Activated CD4-positive, CD25-positive, alpha-beta regulatory T cell treated with anti-CD3 and anti-CD28 coated beads, Interleukin-2, amount 50 U/mL, for 16 hours (primary cell): ENCODE results near the gene XPO5.
"Not testable (repeated sequence)": the region's sequence is repeated elsewhere in the genome, so short reads cannot be mapped to it uniquely, and the experiment has no call there.

ENCODE experiments used
- DNase-seq: peaks from one replicate; pipeline ENCODE4 v3.0.0-alpha.2; 2020; ENCODE audit warnings: low read depth, low spot score

Gene XPO5

DNA sequence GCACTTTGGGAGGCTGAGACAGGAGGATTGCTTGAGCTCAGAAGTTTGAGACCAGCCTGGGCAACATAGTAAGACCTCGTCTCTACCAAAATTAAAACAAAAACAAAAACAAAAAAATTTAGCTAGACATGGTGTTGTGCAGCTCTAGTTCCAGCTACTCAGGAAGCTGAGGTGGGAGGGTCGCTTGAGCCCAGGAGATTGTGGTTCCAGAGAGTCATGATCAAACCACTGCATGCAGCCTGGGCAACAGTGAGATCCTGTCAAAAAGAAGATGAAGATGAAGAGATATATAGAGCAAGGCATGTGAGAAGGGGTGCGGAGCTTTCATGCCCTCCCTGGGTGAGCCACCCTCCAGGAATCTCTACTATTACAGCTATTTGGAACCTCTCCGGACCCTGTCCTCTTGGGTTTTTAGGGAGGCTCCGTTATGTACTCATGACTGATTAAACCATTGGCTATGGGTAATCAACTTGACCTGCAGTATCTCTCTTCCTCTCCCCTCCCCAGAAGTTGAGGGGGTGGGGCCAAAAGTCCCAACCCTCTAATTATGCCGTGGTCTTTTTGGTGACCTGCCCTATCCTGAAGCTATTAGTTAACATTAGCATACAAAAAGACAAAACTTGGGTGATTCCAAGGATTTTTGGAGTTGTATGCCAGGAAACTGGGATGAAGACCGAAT, 9.2 kb upstream of the XPO5 start:
- DNase-seq = no peak

DNA sequence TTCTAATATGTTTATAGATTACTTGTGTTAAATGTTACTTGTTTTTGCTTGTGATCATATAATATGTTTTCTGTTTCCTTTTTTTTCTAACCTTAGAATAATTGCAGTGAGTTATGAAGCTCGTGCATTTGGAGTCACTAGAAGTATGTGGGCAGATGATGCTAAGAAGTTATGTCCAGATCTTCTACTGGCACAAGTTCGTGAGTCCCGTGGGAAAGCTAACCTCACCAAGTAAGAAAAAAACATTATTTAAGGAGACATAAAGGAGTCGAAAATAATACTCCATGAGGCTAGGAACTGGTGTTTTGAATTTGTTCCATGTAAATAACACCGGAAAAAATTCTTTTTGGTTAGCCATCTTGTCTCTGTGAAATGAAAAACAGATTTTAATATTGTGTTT, 7.1 kb upstream of the XPO5 start:
- DNase-seq = no peak

DNA sequence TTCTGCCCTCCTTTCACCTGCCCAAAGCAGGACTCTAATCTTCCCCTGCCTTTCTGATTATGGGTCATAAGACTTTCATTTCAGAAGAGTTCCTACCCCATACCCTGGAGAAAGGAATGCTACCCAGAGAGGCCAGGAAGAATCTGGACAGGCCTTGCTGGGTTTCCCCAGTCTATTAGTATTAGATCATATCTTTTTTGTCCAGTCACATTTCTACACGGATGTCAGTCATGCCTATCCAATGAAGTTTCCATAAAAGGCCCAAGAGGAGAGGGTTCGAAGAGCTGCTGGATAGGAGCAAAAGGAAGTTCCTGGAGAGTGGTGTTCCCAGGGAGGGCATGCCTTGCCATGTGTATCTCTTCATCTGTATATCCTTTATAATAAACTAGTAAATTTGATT, 3.3 kb upstream of the XPO5 start:
- DNase-seq = no peak

DNA sequence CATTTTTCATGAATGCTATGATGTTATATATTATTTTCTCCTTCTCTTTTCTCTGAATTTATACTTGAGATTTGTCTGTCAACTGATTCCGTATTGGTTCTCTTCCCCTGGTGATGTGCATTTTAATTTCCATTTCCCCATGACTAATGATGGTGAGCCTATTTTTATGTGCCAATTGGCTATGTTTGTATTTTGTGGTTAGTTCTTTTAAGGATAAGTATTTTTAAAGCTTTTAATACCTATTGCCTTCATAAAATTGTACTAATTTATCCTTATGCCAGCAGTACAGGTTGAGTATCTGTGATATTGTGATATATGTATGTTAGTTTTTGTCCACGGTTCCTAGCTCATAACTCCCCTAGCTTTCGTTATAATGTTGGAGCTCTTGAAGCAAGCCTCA, 2.9 kb upstream of the XPO5 start:
- DNase-seq = no peak

DNA sequence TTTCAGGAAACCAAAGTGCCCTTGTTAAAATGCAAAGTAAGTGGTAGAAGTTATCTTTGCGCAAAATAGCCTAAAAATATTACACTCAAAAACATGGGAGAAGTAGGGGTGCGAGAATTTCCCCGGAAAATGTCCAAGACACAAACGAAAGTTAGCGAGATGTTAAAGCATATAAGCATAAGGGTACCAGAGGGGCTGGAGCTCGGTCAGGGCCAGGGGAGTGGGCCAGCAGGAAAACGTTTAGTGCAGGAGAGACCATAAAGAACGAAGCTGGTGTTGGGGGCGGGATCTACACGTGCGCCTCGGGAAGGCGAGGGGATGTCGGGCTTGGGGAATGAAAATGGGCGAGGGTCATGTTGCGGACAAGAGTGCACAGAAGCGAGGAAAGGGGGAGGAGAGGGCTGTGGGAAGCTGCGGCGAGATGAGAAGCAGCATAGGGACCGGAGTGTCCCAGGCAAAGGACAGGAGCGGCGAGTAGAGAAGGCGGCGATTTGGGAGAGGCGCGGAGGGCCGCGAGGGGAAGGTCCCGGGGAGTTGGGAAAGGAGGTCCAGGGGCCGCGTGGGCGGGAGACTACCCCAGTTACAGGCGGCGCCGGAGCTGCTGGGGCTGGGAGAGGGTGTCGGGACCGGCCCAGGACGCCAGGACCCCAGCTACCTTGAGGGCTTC, 600 bp downstream of the XPO5 start:
- DNase-seq = no peak

DNA sequence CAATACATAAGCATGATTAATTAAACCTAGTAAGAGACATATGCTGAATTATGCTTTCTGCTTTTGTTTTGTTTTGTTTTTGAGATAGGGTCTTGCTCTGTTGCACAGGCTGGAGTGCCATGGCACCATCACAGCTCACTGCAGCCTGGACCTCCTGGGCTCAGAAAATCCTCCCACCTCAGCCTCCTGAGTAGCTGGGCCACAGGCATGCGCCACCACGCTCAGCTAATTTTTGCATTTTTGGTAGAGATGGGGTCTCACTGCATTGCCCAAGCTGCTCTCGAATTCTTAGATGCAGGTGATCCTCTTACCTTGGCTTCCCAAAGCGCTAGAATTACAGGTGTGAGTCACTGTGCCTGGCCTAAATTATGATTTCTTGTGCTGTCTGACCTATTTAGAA, 3.8 kb downstream of the XPO5 start:
- no peak for DNase-seq

DNA sequence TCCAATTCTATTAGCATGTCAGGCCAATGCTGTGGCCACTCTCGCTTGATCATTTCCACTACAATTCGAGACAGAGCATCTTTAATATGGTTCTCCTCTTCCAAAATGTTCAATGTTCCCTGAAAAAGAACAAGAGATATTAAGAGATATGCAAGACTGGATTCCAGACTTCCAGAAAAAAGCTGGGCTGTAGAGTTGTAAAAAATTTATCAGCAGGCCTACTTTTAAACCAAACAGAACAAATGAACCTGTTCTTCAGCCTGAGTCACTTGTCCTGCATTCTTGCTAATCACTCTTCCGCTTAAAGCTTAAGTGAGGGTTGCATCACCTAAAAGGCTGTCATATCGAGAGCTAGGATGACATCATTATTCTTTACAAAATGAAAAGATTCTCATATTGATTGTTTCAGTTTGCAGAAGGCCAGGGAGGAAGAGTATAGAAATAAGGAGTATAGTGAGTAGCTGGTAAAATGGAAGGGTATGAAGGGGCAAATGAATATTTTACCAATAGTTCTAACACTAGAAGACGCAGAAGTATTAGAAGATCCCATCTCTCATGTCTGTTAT, 4.9 kb downstream of the XPO5 start:
- no peak for DNase-seq

DNA sequence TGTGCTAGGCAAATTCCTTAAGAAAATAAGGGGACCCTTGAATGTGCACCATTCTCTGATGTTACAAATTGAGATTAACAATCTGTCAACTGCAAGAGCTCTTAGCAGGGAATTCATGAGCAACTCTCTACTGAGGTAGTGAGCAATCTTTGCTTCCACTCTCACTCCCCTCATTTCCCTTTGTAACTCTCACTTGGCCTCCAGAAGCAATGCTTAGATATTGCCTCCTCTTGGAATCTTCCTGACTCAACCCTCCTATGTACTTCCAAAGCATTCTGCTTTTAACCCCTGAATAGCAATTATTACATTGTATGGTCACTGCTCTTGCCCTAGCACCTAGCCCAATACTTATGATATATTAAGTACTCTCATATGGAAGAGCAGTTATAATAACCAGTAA, 16.5 kb downstream of the XPO5 start:
- DNase-seq = no peak

DNA sequence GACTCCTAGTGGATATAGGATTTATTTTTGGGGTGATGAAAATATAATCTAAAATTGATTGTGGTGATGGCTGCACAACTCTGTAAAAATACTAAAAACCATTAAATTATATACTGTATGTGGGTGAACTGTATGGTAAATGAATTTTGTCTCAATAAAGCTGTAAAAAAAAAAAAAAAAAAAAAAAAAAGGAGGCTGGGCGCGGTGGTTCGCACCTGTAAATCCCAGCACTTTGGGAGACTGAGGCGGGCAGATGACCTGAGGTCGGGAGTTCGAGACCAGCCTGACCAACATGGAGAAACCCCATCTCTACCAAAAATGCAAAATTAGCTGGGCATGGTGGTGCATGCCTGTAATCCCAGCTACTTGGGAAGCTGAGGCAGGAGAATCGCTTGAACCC, 18.2 kb downstream of the XPO5 start:
- DNase-seq = not testable (repeated sequence)

DNA sequence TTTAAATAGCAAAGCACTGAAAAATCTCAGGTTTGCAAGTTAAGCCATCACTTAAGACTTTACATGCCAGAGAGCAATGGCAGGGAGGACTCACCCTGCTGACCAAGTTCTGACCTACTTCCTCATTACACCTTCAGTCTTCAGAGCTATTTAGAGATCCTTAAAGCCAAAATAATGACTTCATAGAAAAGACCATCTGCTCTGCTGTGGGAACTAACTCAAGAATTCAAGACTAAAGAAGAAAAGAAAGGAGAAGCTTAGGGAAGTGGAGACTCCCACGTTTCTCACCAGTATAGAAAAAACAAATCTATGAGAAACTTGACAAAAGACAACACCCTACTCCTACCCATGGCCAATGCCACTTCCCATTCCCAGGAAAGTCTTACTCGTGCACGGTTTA, 28.6 kb downstream of the XPO5 start:
- DNase-seq = no peak

DNA sequence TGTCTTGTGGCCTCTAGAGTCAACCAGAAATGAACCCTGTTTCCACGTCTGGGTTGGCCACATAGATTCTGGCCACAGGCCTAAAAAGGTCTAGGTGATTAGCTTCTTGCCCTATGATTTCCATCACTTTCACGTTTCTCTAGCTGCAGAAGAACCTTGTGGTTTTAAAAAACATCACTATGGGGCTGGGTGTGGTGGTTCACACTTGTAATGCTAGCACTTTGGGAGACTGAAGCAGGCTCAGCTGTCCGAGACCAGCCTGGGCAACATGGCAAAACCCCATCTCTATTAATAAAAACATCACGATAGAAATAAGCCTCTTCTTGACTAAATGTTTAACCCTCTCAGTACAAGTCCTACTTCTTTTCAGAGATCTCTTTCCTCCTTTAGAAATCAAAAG, 31.4 kb downstream of the XPO5 start:
- DNase-seq = no peak

DNA sequence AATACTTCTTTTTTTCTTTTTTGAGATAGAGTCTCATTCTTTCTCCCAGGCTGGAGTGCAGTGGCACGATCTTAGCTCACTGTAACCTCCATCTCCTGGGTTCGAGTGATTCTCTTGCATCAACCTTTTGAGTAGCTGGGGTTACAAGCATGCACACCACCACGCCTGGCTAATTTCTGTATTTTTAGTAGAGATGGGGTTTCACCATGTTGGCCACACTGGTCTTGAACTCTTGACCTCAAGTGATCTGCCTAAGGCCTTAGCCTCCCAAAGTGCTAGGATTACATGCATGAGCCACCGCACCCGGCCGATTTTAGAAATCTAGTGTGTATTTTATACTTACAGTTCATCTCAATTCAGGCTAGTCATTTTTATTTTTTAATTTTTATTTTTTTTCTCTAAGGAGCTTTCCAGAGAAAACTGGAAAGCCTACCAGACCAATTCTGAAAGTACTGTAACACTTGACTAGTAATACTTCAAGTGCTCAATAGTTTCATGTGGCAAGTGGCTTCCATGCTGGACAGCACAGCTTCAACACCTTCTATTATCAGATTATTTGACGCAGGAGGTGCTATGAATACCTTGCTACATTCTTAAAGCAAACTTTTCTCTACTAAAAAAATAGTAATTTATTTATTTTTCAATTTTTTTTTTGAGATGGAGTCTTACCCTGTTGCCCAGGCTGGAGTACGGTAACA, 33.9 kb downstream of the XPO5 start:
- DNase-seq = no peak

DNA sequence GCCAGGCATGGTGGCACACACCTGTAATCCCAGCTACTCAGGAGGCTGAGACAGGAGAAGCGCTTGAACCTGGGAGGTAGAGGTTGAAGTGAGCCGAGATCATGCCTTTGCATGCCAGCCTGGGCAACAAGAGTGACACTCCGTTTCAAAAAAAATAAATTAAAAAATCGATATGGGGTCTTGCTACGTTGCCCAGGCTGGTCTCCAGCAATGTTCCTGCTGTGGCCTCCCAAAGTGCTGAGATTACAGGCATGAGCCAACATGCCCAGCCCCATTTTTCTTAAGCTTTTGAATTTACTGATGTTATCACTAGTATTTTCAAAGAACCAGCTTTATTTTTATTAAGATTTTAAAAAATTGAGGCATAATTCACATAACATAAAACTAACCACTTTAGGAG, 35.3 kb downstream of the XPO5 start:
- no peak for DNase-seq

DNA sequence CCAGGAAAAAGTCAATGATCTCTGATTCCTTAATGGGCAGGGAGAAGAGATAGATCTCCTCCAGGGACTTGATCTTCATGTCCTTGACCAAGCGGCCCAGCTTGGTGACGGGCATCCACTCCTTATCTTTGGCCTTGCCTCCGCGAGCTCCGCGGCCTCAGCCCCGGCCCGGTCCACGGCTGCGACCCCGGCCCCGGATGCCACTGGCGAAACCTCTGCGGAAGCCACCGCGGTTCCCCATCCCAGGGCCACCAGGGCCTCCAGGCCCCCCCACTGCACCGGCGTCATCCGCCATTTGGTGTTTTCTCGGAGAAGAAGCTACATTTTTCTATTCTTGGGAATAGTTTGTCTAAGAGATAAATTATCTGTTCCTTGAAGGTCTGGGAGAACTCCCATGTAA, 36.4 kb downstream of the XPO5 start:
- not testable (repeated sequence) for DNase-seq

DNA sequence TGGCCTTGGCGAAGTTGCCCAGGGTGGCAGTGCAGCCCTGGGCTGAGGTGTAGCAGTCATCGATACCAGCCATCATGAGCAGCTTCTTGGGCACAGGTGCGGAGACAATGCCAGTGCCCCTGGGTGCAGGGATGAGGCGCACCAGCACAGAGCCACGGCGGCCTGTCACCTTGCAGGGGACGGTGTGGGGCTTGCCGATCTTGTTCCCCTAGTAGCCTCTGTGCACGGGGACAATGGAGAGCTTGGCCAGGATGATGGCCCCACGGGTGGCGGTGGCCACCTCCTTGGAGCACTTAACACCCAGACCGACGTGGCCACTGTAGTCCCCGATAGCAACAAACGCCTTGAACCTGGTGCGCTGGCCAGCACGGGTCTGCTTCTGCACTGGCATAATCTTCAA, 36.9 kb downstream of the XPO5 start:
- DNase-seq = not testable (repeated sequence)

DNA sequence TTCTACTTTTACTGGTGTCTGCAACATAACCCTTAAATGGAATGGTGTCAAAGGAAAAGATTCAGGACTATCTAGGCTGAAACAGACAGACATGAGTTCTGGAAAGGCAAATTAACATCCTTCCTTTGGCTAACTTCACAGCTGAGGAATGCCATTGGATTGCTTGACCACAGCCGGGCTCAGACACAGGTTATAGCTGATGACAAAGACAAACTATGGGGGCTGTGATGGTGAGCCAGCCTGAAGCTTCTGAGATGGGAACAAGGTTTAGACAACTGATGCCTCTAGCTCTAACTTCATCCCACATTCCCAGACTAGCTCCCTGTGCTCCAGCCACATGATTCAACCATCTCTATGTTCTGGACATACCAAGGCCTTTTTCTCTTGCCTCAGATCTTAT, 43.6 kb downstream of the XPO5 start:
- DNase-seq = no peak

DNA sequence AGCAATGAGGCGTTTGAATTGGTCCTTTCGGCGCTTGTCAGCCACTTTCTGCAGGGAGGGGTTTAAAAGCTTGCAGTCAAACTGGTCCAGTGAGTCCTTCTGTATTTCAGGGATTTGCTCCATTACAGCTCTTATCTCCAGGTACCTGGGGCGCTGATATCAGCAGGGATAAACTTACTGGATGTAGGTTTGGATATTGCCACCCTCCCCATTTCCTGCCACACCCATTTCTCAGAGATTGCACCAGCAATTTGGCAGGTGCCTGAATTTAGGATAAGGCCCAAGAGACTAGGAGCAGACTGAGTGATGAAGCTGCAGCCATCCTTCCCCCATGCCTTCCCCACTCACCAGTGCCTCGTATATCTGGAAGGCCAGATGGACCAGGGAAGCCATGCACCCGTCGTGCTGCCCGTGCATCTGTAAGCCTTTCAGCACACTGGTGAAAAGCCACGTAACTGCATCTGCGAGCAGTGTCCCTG, 51.3 kb downstream of the XPO5 start:
- DNase-seq = no peak

DNA sequence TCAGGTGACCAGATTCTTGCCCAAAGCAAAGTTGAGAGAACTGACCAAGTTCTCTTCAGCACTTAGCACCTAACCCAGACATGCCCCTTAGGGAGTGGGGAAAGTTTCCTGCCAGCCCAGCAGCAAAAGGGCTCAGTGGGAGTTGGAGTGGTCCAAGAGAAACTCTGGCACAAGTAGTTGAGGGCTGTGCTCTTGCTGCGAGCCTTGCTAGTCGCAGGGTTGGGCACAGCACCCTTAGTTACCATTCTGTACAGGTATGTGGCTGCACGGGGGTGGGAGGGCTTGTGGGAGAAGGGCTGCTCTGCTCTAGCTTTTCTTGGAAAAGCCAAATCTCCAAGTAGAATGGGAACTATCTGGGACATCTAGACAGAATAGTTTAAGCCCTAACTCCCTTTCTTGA, 52.6 kb downstream of the XPO5 start:
- no peak for DNase-seq

DNA sequence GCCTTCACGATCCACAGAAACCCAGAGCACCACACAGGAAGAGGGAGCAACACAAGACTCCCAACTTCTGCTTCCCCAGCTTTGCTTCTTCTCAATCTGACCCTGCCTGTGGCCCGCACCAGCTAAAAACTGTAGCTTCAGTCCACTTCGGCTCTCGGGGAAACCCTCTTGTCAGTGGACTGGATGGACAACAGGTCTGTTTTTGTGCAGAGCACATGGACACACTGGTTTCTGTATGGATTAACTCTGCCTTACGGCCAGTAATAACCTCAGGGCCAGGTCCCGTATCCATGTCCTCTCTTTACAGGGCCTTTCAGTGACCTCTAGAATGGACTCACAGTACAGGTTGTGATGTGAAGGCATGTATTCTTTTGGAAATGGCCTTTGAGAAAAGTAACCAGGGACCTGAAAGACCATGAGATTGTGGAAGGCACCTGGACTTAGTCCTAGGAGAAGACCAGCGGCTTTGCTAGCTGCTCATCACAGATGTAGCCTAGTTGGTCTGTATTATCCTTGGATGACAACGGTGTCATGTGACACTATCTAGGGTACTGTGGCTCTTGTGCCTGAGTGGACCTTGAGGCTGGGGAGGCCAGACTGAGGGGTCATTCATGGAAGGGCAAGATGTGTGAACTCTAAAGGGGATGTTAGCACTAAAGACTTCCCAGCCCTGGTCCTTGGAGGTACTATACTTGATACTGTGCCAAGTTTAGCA, 53.1 kb downstream of the XPO5 start:
- no peak for DNase-seq

DNA sequence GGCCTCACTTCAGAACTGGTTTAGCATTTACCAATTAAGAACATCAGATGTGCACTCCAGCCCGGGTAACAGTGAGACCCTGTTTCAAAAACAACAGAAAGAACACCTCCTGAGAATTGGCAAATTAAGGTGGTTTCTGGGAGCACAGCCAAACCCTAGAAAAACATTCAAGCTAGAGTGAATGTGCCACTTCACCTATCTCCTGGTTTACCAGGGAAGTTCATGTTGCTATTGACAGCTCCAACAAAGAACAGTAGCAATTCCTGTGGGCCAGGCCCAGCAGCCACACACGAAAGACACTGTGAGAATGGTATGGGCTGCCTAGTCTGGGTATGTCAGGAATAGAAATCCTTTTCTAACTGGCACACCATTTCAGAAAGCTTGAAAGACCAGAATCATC, 54.0 kb downstream of the XPO5 start:
- DNase-seq = no peak

DNA sequence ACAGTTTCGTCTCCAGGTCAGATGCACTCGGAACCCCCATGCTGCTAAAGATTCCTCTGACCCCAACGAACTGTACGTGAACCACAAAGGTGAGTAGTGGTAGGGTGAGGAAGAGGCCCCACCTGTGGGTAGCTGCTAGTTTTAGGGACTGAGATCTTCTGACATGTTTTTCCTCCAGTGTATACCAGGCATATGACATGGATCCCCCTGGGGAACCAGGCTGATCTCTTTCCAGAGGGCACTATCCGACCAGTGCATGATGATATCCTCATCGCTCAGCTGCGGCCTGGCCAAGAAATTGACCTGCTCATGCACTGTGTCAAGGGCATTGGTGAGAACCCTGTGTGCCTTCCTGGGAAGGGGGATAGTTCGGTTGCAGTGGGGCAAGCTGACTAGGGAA, 55.7 kb downstream of the XPO5 start:
- DNase-seq = no peak
